ENCODE measurements around the gene CAMKMT.
A peak's percentile ranks its signal among the peaks of the same experiment; 100 is the strongest.
"Not testable (repeated sequence)": the region's sequence is repeated elsewhere in the genome, so short reads cannot be mapped to it uniquely, and the experiment has no call there.

The CAMKMT gene

GRCh38 chr2:44494006-44494405 lies 132.3 kb downstream of the CAMKMT start:
- TF ChIP-seq CTCF (conservative IDR thresholded peaks at IDR 0.05; ENCODE audit: low read depth): no peak
- no peak overlapping the region for H3K27ac ChIP-seq
- DNase-seq (ENCODE audit: low spot score): no peak
- ChIA-PET CTCF (interaction anchor here (1.1 kb wide), 1 partner anchor 14 kb away, joined by 3 read pairs; no protein-coding TSS in a partner anchor), POLR2A (ENCODE audit: low non-redundant PET) (no interaction called here)

GRCh38 chr2:44495035-44495434 lies 133.3 kb downstream of the CAMKMT start:
- no peak for DNase-seq (ENCODE audit: low spot score)
- no peak for TF ChIP-seq CTCF (conservative IDR thresholded peaks at IDR 0.05; ENCODE audit: low read depth)
- ChIA-PET CTCF (interaction anchor here (1.1 kb wide), 1 partner anchor 15 kb away, joined by 3 read pairs; no protein-coding TSS in a partner anchor), POLR2A (ENCODE audit: low non-redundant PET) (no interaction called here)
- H3K27ac ChIP-seq: no peak overlapping the region

- no peak for TF ChIP-seq CTCF (conservative IDR thresholded peaks at IDR 0.05; ENCODE audit: low read depth)
- H3K27ac ChIP-seq: no peak overlapping the region
- no peak for DNase-seq (ENCODE audit: low spot score)
- ChIA-PET POLR2A (ENCODE audit: low non-redundant PET) (no interaction called here), CTCF (interaction anchor here (2.0 kb wide), 1 partner anchor 16 kb away, joined by 8 read pairs; no protein-coding TSS in a partner anchor)
Measured at GRCh38 chr2:44495544-44495943, 133.8 kb downstream of the CAMKMT start.

- no peak overlapping the region for H3K27ac ChIP-seq
- TF ChIP-seq CTCF (conservative IDR thresholded peaks at IDR 0.05; ENCODE audit: low read depth): no peak
- ChIA-PET POLR2A (ENCODE audit: low non-redundant PET) (no interaction called here), CTCF (interaction anchor here (2.0 kb wide), 1 partner anchor 17 kb away, joined by 8 read pairs; no protein-coding TSS in a partner anchor)
- no peak for DNase-seq (ENCODE audit: low spot score)
Measured at GRCh38 chr2:44496130-44496529, 134.4 kb downstream of the CAMKMT start.

- TF ChIP-seq CTCF (conservative IDR thresholded peaks at IDR 0.05; ENCODE audit: low read depth): no peak
- CTCF ChIA-PET: interaction anchor here (0.8 to 0.9 kb wide), 2 partner anchors 109 to 455 kb away, joined by 5 to 6 read pairs; no protein-coding TSS in a partner anchor
- POLR2A ChIA-PET (ENCODE audit: low non-redundant PET): no interaction called here
- H3K27ac ChIP-seq: no peak overlapping the region
- DNase-seq (ENCODE audit: low spot score): no peak
Measured at GRCh38 chr2:44498551-44498950, 136.8 kb downstream of the CAMKMT start.

GRCh38 chr2:44505664-44506063 lies 143.9 kb downstream of the CAMKMT start:
- DNase-seq (ENCODE audit: low spot score); POLR2A ChIA-PET (ENCODE audit: low non-redundant PET); H3K27ac ChIP-seq: not testable (repeated sequence)
- CTCF ChIA-PET: interaction anchor here (2.4 kb wide), 1 partner anchor 26 kb away, joined by 8 read pairs; no protein-coding TSS in a partner anchor

GRCh38 chr2:44510246-44510645 lies 148.5 kb downstream of the CAMKMT start:
- no peak for TF ChIP-seq CTCF (conservative IDR thresholded peaks at IDR 0.05; ENCODE audit: low read depth)
- CTCF ChIA-PET: interaction anchor here (1.4 kb wide), 1 partner anchor 31 kb away, joined by 4 read pairs; no protein-coding TSS in a partner anchor
- POLR2A ChIA-PET (ENCODE audit: low non-redundant PET): no interaction called here
- DNase-seq (ENCODE audit: low spot score): peak; percentile 50
- H3K27ac ChIP-seq: no peak overlapping the region

Data from RWPE1 (cell line).